ENCODE data around the gene PARP15. TPM values are rescaled to one million over a fixed set of nuclear protein-coding genes. Genes with fewer than 3 reads are reported as not detected.
"Not testable (repeated sequence)": the region's sequence is repeated elsewhere in the genome, so short reads cannot be mapped to it uniquely, and the experiment has no call there.

Gene PARP15
- total and polyA plus RNA-seq, 9 donors, result 0.24 to 2.0 (median 0.46) TPM

- Histone ChIP-seq H3K4me1 (ENCODE audit: insufficient read depth) (peaks cover 16% of the 10 kb centered on the region), H3K36me3 (no peaks in the 10 kb centered on the region), H3K4me3 (peak within 1 kb of the TSS; percentile 71), H3K27ac (peak within 1 kb of the TSS; percentile 95 to 97), H3K9me3 (no peaks in the 10 kb centered on the region), H3K27me3 (no peaks in the 10 kb centered on the region)
- 0 to 1% (median 1%) methylated on average over 55 to 63 of the region's 63 CpGs for WGBS, 3 donors
- intact Hi-C loops (cut with DNase I), result loop anchor here (5.0 to 10.0 kb wide), 6 partner anchors 113 to 1133 kb away; partner anchors contain the start of genes DTX3L (in 2 of the 4), PARP9 (in 2 of the 4) and POLQ (in 1 of the 4)
- peak in 1 of 3 donors; percentile 10 for TF ChIP-seq CTCF (IDR thresholded peaks at IDR 0.05)
- no peak for TF ChIP-seq EP300 (IDR thresholded peaks at IDR 0.05)
- TF ChIP-seq POLR2A (IDR thresholded peaks at IDR 0.05), result peak; percentile 16
- peak; percentile 74 to 83 (median 80) for DNase-seq
These were observed 103.2 kb downstream of the PARP15 start, which contains the start of gene PARP14 for GRCh38 chr3:122680475-122681283. PARP14 (plus strand) TSS chr3:122680839; CDS start chr3:122680884, 45 bp downstream.

- TF ChIP-seq EP300 (IDR thresholded peaks at IDR 0.05) (no peak), CTCF (IDR thresholded peaks at IDR 0.05) (no peak), POLR2A (IDR thresholded peaks at IDR 0.05) (no peak)
- intact Hi-C loops (cut with DNase I), result loop anchor here (5.0 to 10.0 kb wide), 6 partner anchors 114 to 1134 kb away; partner anchors contain the start of genes DTX3L (in 2 of the 4), PARP9 (in 2 of the 4) and POLQ (in 1 of the 4)
- Histone ChIP-seq H3K4me3 (peak overlapping the region; percentile 71), H3K4me1 (ENCODE audit: insufficient read depth) (peaks cover 16% of the 10 kb centered on the region), H3K9me3 (no peaks in the 10 kb centered on the region), H3K27ac (peak overlapping the region; percentile 95 to 97), H3K36me3 (no peaks in the 10 kb centered on the region), H3K27me3 (no peaks in the 10 kb centered on the region)
- WGBS, 3 donors, result 14 to 19% (median 18%) methylated on average over 24 of the region's 24 CpGs
- DNase-seq, result peak in 4 of 5 donors; percentile 13 to 37 (median 24)
These were observed 104.0 kb downstream of the PARP15 start for GRCh38 chr3:122681284-122681973.

DNA sequence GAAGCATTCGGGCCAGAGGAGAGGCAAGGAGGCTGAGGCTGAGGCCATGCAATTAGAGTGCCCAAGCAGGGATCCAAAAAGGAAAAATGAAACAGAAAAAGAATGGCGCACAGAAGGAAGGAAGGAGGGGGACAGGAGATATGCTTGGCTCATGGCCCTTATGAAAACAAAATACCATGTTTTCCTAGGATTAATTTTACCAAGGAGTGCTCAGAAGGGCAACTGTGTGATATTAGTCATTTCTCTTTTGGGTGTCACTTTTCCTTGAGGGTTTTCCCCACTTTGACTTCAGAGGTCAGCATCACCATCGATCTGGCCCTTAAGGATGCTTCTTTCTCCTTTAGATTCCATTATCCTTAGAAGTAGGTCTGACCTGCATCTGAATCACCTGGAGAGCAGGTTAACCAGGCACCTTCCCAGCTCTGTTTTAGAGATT is 104.5 kb downstream of the PARP15 start:
- H3K27me3 ChIP-seq, result no peaks in the 10 kb centered on the region
- H3K27ac ChIP-seq, result no peak overlapping the region
- H3K9me3 ChIP-seq, result no peaks in the 10 kb centered on the region
- intact Hi-C loops (cut with DNase I), result loop anchor here (5.0 to 10.0 kb wide), 6 partner anchors 115 to 1135 kb away; partner anchors contain the start of genes DTX3L (in 2 of the 4), PARP9 (in 2 of the 4) and POLQ (in 1 of the 4)
- no peaks in the 10 kb centered on the region for H3K36me3 ChIP-seq
- no peak for DNase-seq
- no peak for TF ChIP-seq POLR2A (IDR thresholded peaks at IDR 0.05)
- TF ChIP-seq CTCF (IDR thresholded peaks at IDR 0.05), result no peak
- no peak for TF ChIP-seq EP300 (IDR thresholded peaks at IDR 0.05)
- H3K4me3 ChIP-seq, result peak overlapping the region; percentile 71
- 64 to 78% (median 67%) methylated on average over 3 of the region's 3 CpGs for WGBS, 3 donors
- H3K4me1 ChIP-seq (ENCODE audit: insufficient read depth), result peaks cover 16% of the 10 kb centered on the region

DNA sequence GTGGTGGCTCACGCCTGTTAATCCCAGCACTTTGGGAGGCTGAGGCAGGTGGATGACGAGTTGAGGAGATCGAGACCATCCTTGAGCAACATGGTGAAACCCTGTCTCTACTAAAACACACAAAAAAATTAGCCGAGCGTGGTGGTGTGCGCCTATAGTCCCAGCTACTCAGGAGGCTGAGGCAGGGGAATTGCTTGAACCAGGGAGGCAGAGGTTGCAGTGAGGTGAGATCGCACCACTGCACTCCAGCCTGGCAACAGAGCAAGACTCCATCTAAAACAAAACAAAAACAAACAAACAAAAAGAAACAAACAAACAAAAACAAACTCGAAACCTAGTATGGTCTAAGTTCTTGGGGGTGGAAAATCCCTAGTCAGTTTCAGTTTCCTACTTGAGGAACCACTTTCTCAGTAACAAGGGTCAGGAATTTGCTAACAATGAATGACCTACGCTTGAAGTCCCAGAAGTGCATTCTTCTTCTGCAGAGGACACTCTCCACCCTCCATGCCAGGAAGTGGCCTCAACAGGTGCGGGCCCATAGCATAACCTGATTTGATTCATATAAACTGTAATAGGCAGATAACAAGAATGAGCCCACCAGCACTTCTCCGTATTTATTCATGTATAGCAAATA is 105.4 kb downstream of the PARP15 start:
- H3K27me3 ChIP-seq, DNase-seq, H3K27ac ChIP-seq, H3K4me3 ChIP-seq, H3K9me3 ChIP-seq, H3K36me3 ChIP-seq: not testable (repeated sequence)
- H3K4me1 ChIP-seq (ENCODE audit: insufficient read depth), result peaks cover 16% of the 10 kb centered on the region
- WGBS, 3 donors, result 92 to 94% (median 94%) methylated on average over 11 of the region's 11 CpGs
- intact Hi-C loops (cut with DNase I), result loop anchor here (5.0 to 10.0 kb wide), 6 partner anchors 116 to 1136 kb away; partner anchors contain the start of genes DTX3L (in 2 of the 4), PARP9 (in 2 of the 4) and POLQ (in 1 of the 4)

All from ovary (tissue), 9 donors.